MM.1S (cell line): ENCODE data around the gene DNAJA2.

Source experiments
- DNase-seq: peaks from one replicate; pipeline ENCODE4 v3.0.0-alpha.2; 2015
- H2AFZ ChIP-seq: fragments of 300-600 bp; sonication (generic); 2 replicates; pipeline ENCODE4 v1.6.0; 2016; ENCODE audit warnings: antibody characterized with exemption, low read length
- H3F3A ChIP-seq: fragments of 300-600 bp; sonication (generic); 2 replicates; pipeline ENCODE4 v1.6.1; 2016; ENCODE audit warnings: mild to moderate bottlenecking, antibody characterized with exemption, low read length, moderate library complexity, mixed read lengths; ENCODE audit not compliant: insufficient read depth
- H3K27ac ChIP-seq: fragments of 300-600 bp; sonication (generic); 2 replicates; pipeline ENCODE4 v1.5.1; 2016; ENCODE audit warnings: mild to moderate bottlenecking, low read length
- H3K27me3 ChIP-seq: fragments of 300-600 bp; sonication (generic); replicated peaks from 2 replicates; pipeline ENCODE4 v1.6.0; 2016; ENCODE audit warnings: low read length; ENCODE audit not compliant: insufficient read depth
- H3K36me3 ChIP-seq: fragments of 300-600 bp; sonication (generic); replicated peaks from 2 replicates; pipeline ENCODE4 v1.6.1; 2016; ENCODE audit warnings: mild to moderate bottlenecking, low read length, mixed read lengths; ENCODE audit not compliant: insufficient read depth
- H3K4me1 ChIP-seq: fragments of 300-600 bp; sonication (generic); 2 replicates; pipeline ENCODE4 v1.6.1; 2016; ENCODE audit warnings: low read length, mixed read lengths
- H3K4me2 ChIP-seq: fragments of 300-600 bp; sonication (generic); 2 replicates; pipeline ENCODE4 v1.6.0; 2016; ENCODE audit warnings: low read depth, low read length
- H3K4me3 ChIP-seq: fragments of 300-600 bp; sonication (generic); 2 replicates; pipeline ENCODE4 v1.5.1; 2016; ENCODE audit warnings: low read length, mixed read lengths
- H3K79me2 ChIP-seq: fragments of 300-600 bp; sonication (generic); 2 replicates; pipeline ENCODE4 v1.6.1; 2016; ENCODE audit warnings: mixed run types, low read length, mixed read lengths
- H3K9ac ChIP-seq: fragments of 300-600 bp; sonication (generic); 2 replicates; pipeline ENCODE4 v1.6.1; 2016; ENCODE audit warnings: low read length, mixed read lengths
- H3K9me2 ChIP-seq: fragments of 300-600 bp; sonication (generic); replicated peaks from 2 replicates; pipeline ENCODE4 v1.6.1; 2016; ENCODE audit warnings: mild to moderate bottlenecking, low read length, mixed read lengths; ENCODE audit not compliant: insufficient read depth
- H3K9me3 ChIP-seq: fragments of 300-600 bp; sonication (generic); replicated peaks from 2 replicates; pipeline ENCODE4 v1.6.1; 2016; ENCODE audit warnings: mild to moderate bottlenecking, low read length, mixed read lengths; ENCODE audit not compliant: insufficient read depth
- H4K20me1 ChIP-seq: fragments of 300-600 bp; sonication (generic); 2 replicates; pipeline ENCODE4 v1.6.1; 2016; ENCODE audit warnings: mild to moderate bottlenecking, low read length, moderate library complexity, mixed read lengths; ENCODE audit not compliant: insufficient read depth
- EZH2 ChIP-seq: fragments of 300-600 bp; sonication (generic); optimal IDR thresholded peaks from 2 replicates; pipeline ENCODE3; 2017; ENCODE audit warnings: low read depth, mild to moderate bottlenecking, antibody characterized with exemption, low read length, mixed read lengths
- EZH2phosphoT487 ChIP-seq: fragments of 300-600 bp; sonication (generic); IDR thresholded peaks from 2 replicates; pipeline ENCODE4 v1.6.1; 2018; ENCODE audit warnings: antibody characterized with exemption, low read length
- TF ChIP-seq, protein P1 (sequence below): fragments of 300-600 bp; sonication (generic); IDR thresholded peaks from 2 replicates; pipeline ENCODE4 v1.5.1; 2016; ENCODE audit warnings: antibody characterized with exemption, low read length, mixed read lengths

Gene DNAJA2

DNA sequence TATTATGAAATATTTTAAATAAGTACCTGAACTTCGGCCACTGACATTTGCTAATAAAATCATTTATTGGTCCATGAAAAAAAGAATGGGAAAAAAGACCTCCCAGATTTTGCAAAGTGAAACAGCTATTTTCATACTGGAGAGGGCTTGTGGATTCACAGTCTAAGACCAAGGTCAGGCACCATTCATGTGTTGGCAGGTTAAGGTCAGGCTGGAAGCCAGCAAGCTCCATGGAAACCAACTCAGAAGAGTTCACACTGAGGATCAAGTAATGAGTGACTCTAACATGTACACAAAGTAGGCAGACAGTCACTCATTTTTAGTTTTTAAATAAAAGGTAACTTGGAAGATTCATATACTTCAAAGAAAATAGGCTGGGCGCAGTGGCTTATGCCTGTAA lies 3.4 kb downstream of the DNAJA2 start:
- no peak for DNase-seq
- Histone ChIP-seq H3K4me2 (no peak overlapping the region), H3K4me3 (no peak overlapping the region), H4K20me1 (peaks cover 15% of the 10 kb centered on the region), H3K36me3 (peaks cover 9% of the 10 kb centered on the region; the same call in 1 of the 2 replicates), H3K9me2 (no peaks in the 10 kb centered on the region), H3F3A (peaks cover 10% of the 10 kb centered on the region), H3K79me2 (peaks cover 80% of the 10 kb centered on the region), H3K9me3 (no peaks in the 10 kb centered on the region), H3K4me1 (peaks cover 16% of the 10 kb centered on the region), H2AFZ (no peak overlapping the region), H3K9ac (no peak overlapping the region), H3K27me3 (no peaks in the 10 kb centered on the region), H3K27ac (no peak overlapping the region)
- TF ChIP-seq EZH2phosphoT487 (no peak), EZH2 (no peak)
- TF ChIP-seq, protein P1, sequence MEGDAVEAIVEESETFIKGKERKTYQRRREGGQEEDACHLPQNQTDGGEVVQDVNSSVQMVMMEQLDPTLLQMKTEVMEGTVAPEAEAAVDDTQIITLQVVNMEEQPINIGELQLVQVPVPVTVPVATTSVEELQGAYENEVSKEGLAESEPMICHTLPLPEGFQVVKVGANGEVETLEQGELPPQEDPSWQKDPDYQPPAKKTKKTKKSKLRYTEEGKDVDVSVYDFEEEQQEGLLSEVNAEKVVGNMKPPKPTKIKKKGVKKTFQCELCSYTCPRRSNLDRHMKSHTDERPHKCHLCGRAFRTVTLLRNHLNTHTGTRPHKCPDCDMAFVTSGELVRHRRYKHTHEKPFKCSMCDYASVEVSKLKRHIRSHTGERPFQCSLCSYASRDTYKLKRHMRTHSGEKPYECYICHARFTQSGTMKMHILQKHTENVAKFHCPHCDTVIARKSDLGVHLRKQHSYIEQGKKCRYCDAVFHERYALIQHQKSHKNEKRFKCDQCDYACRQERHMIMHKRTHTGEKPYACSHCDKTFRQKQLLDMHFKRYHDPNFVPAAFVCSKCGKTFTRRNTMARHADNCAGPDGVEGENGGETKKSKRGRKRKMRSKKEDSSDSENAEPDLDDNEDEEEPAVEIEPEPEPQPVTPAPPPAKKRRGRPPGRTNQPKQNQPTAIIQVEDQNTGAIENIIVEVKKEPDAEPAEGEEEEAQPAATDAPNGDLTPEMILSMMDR = no peak

DNA sequence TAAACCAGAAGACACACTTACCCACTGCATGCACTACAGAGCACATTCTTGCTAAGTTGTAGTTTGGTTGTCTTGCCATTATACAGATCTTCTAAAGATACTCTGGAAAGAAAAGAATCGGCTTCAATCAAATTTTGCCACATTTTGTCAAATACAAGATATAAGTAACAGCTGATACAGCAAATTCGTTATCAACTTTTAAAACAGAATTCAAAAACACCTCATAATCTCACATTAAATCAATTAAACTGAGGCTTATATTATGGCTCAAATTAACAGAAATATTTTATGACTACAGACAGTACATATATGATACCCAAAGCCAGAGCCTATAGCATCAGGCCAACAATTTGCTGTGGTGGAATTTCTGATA lies 5.4 kb downstream of the DNAJA2 start:
- no peak overlapping the region for H2AFZ ChIP-seq
- H3K27ac ChIP-seq = no peak overlapping the region
- H3K4me3 ChIP-seq = no peak overlapping the region
- H3K9ac ChIP-seq = no peak overlapping the region
- H3K4me2 ChIP-seq = no peak overlapping the region
- no peaks in the 10 kb centered on the region for H3K27me3 ChIP-seq
- no peaks in the 10 kb centered on the region for H3K9me3 ChIP-seq
- H3K36me3 ChIP-seq = peaks cover 9% of the 10 kb centered on the region; the same call in 1 of the 2 replicates
- H3F3A ChIP-seq = peaks cover 7% of the 10 kb centered on the region
- peaks cover 15% of the 10 kb centered on the region for H4K20me1 ChIP-seq
- DNase-seq = no peak
- no peaks in the 10 kb centered on the region for H3K9me2 ChIP-seq
- TF ChIP-seq, protein P1 = no peak
- no peak for TF ChIP-seq EZH2
- no peak for TF ChIP-seq EZH2phosphoT487
- peaks cover 8% of the 10 kb centered on the region; the same call in 1 of the 2 replicates for H3K4me1 ChIP-seq
- peaks cover 84% of the 10 kb centered on the region for H3K79me2 ChIP-seq

DNA sequence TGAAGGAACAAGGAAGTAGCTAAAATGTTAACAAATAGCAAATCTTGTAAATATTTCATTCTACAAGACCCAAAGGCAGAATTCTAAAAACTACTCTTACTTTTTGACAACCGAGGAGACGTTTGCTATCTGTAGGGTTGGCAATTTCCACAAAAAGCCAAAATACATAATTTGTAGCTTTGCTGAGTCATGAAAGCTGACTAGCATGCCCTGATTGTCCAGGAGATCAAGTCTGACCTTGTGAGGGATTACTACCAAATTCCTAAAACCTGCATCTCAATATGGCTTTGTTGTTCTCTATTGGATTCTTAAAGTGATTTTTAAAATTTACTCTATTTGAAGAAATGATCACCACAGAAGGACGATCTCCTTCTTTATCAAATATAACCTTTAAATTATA lies 10.8 kb downstream of the DNAJA2 start:
- Histone ChIP-seq H4K20me1 (no peaks in the 10 kb centered on the region; the same call in 1 of the 2 replicates), H3K9me3 (no peaks in the 10 kb centered on the region), H3K4me1 (no peaks in the 10 kb centered on the region), H3K36me3 (peaks cover 12% of the 10 kb centered on the region; the same call in 1 of the 2 replicates), H3K79me2 (peaks cover 57% of the 10 kb centered on the region), H3K9me2 (no peaks in the 10 kb centered on the region), H3F3A (no peaks in the 10 kb centered on the region), H3K27me3 (no peaks in the 10 kb centered on the region), H3K4me3 (no peak overlapping the region), H2AFZ (no peak overlapping the region), H3K27ac (no peak overlapping the region), H3K9ac (no peak overlapping the region), H3K4me2 (no peak overlapping the region)
- no peak for TF ChIP-seq EZH2phosphoT487
- TF ChIP-seq EZH2 = no peak
- TF ChIP-seq, protein P1 = no peak
- no peak for DNase-seq
